ENCODE measurements around the gene MCRIP1.
A peak's percentile ranks its signal among the peaks of the same experiment; 100 is the strongest.

The MCRIP1 gene

GRCh38 chr17:81821603-81822311 is 11.3 kb downstream of the MCRIP1 start:
- H3K9ac ChIP-seq (ENCODE audit: low read length), result no peak overlapping the region
- H3K79me2 ChIP-seq (ENCODE audit: insufficient read depth, low read length), result no peaks in the 10 kb centered on the region
- H3K9me3 ChIP-seq (ENCODE audit: insufficient read depth, low read length), result no peaks in the 10 kb centered on the region
- no peak for TF ChIP-seq EZH2phosphoT487 (conservative IDR thresholded peaks at IDR 0.05; ENCODE audit: low read length)
- peak; percentile 16 for TF ChIP-seq CTCF (IDR thresholded peaks at IDR 0.05; ENCODE audit: insufficient read depth, low read length, poor library complexity, severe bottlenecking)
- H3K4me3 ChIP-seq (ENCODE audit: insufficient read depth, low read length, poor library complexity, severe bottlenecking), result no peak overlapping the region
- H3K27ac ChIP-seq (ENCODE audit: low read depth, low read length), result no peak overlapping the region
- H3K4me2 ChIP-seq (ENCODE audit: low read depth, low read length, poor library complexity, severe bottlenecking), result no peak overlapping the region
- H3K36me3 ChIP-seq (ENCODE audit: low read length), result no peaks in the 10 kb centered on the region
- no peaks in the 10 kb centered on the region for H4K20me1 ChIP-seq (ENCODE audit: low read depth, low read length)
- H3K27me3 ChIP-seq (ENCODE audit: low read length), result no peaks in the 10 kb centered on the region
- no peak overlapping the region for H2AFZ ChIP-seq (ENCODE audit: low read depth, low read length, severe bottlenecking)
- H3K9me2 ChIP-seq (replicated peaks; ENCODE audit: insufficient read depth, low read length), result no peaks in the 10 kb centered on the region
- H3F3A ChIP-seq (ENCODE audit: insufficient read depth), result no peaks in the 10 kb centered on the region

- Histone ChIP-seq H3K27me3 (ENCODE audit: low read length) (no peaks in the 10 kb centered on the region), H3K9ac (ENCODE audit: low read length) (no peak overlapping the region), H3K36me3 (ENCODE audit: low read length) (no peaks in the 10 kb centered on the region), H3F3A (ENCODE audit: insufficient read depth) (no peaks in the 10 kb centered on the region), H3K9me2 (replicated peaks; ENCODE audit: insufficient read depth, low read length) (no peaks in the 10 kb centered on the region), H4K20me1 (ENCODE audit: low read depth, low read length) (no peaks in the 10 kb centered on the region), H3K79me2 (ENCODE audit: insufficient read depth, low read length) (no peaks in the 10 kb centered on the region), H3K9me3 (ENCODE audit: insufficient read depth, low read length) (no peaks in the 10 kb centered on the region), H3K4me2 (ENCODE audit: low read depth, low read length, poor library complexity, severe bottlenecking) (no peak overlapping the region), H3K27ac (ENCODE audit: low read depth, low read length) (no peak overlapping the region), H2AFZ (ENCODE audit: low read depth, low read length, severe bottlenecking) (no peak overlapping the region), H3K4me3 (ENCODE audit: insufficient read depth, low read length, poor library complexity, severe bottlenecking) (no peak overlapping the region)
- TF ChIP-seq CTCF (IDR thresholded peaks at IDR 0.05; ENCODE audit: insufficient read depth, low read length, poor library complexity, severe bottlenecking) (no peak), EZH2phosphoT487 (conservative IDR thresholded peaks at IDR 0.05; ENCODE audit: low read length) (no peak)
Observed at GRCh38 chr17:81821147-81821546, 11.9 kb downstream of the MCRIP1 start.

GRCh38 chr17:81819708-81820107 is 13.4 kb downstream of the MCRIP1 start:
- Histone ChIP-seq H4K20me1 (ENCODE audit: low read depth, low read length) (no peaks in the 10 kb centered on the region), H3K27me3 (ENCODE audit: low read length) (no peaks in the 10 kb centered on the region), H3K79me2 (ENCODE audit: insufficient read depth, low read length) (no peaks in the 10 kb centered on the region), H3K4me2 (ENCODE audit: low read depth, low read length, poor library complexity, severe bottlenecking) (no peak overlapping the region), H3K4me3 (ENCODE audit: insufficient read depth, low read length, poor library complexity, severe bottlenecking) (no peak overlapping the region), H3F3A (ENCODE audit: insufficient read depth) (no peaks in the 10 kb centered on the region), H2AFZ (ENCODE audit: low read depth, low read length, severe bottlenecking) (no peak overlapping the region), H3K9me2 (replicated peaks; ENCODE audit: insufficient read depth, low read length) (no peaks in the 10 kb centered on the region), H3K9me3 (ENCODE audit: insufficient read depth, low read length) (no peaks in the 10 kb centered on the region), H3K27ac (ENCODE audit: low read depth, low read length) (no peak overlapping the region), H3K9ac (ENCODE audit: low read length) (no peak overlapping the region), H3K36me3 (ENCODE audit: low read length) (no peaks in the 10 kb centered on the region)
- TF ChIP-seq EZH2phosphoT487 (conservative IDR thresholded peaks at IDR 0.05; ENCODE audit: low read length), result no peak
- no peak for TF ChIP-seq CTCF (IDR thresholded peaks at IDR 0.05; ENCODE audit: insufficient read depth, low read length, poor library complexity, severe bottlenecking)

Measured in SU-DHL-6 (cell line).